PFSK-1 (cell line): ENCODE data around the gene TRPM2.

Experiments
- FOXP2 ChIP-seq: optimal IDR thresholded peaks from 2 replicates; pipeline ENCODE3; 2011; ENCODE audit warnings: borderline replicate concordance, control low read depth, inconsistent platforms; ENCODE audit not compliant: insufficient read depth; ENCODE audit errors: extremely low read length, extremely low read depth
- POLR2AphosphoS5 ChIP-seq: IDR thresholded peaks from 2 replicates; pipeline ENCODE4 v1.6.1; 2012; ENCODE audit warnings: low read depth, mild to moderate bottlenecking, control low read depth, low read length, moderate library complexity
- REST ChIP-seq, 2 experiments: IDR thresholded peaks; 2 replicates each; pipeline versions ENCODE4 v1.6.1 to v1.8.0; 2011 to 2012; ENCODE audit warnings: low read depth in 2 of 2, low read length in 2 of 2, control low read depth in 1 of 2, inconsistent platforms in 1 of 2, mild to moderate bottlenecking in 1 of 2, moderate library complexity in 1 of 2; ENCODE audit not compliant: insufficient read depth in 1 of 2
- SIN3A ChIP-seq: IDR thresholded peaks from 2 replicates; pipeline ENCODE4 v1.6.1; 2012; ENCODE audit warnings: mild to moderate bottlenecking, low read length, moderate library complexity, borderline replicate concordance; ENCODE audit not compliant: insufficient read depth
- TAF1 ChIP-seq: IDR thresholded peaks from 2 replicates; pipeline ENCODE4 v1.6.1; 2012; ENCODE audit warnings: low read length, control low read depth, borderline replicate concordance; ENCODE audit not compliant: insufficient read depth

The TRPM2 gene

GRCh38 chr21:44391345-44392091 lies 38.1 kb downstream of the TRPM2 start:
- TF ChIP-seq POLR2AphosphoS5 (no peak), TAF1 (no peak), REST (IDR thresholded peaks at IDR 0.05; ENCODE audit: insufficient read depth in 1 of 2, low read depth in 2 of 2, low read length in 2 of 2) (no peak), FOXP2 (no peak), SIN3A (no peak)

GRCh38 chr21:44392185-44392584 lies 38.8 kb downstream of the TRPM2 start:
- TF ChIP-seq POLR2AphosphoS5 (no peak), FOXP2 (no peak), SIN3A (no peak), REST (IDR thresholded peaks at IDR 0.05; ENCODE audit: insufficient read depth in 1 of 2, low read depth in 2 of 2, low read length in 2 of 2) (no peak), TAF1 (no peak)

- TF ChIP-seq TAF1 (no peak), POLR2AphosphoS5 (no peak), FOXP2 (no peak), REST (IDR thresholded peaks at IDR 0.05; ENCODE audit: insufficient read depth in 1 of 2, low read depth in 2 of 2, low read length in 2 of 2) (no peak), SIN3A (no peak)
Measured at GRCh38 chr21:44392916-44393315, 39.5 kb downstream of the TRPM2 start.

GRCh38 chr21:44394733-44395132 lies 41.3 kb downstream of the TRPM2 start:
- TF ChIP-seq REST (IDR thresholded peaks at IDR 0.05; ENCODE audit: insufficient read depth in 1 of 2, low read depth in 2 of 2, low read length in 2 of 2) (no peak), FOXP2 (no peak), TAF1 (no peak), SIN3A (no peak), POLR2AphosphoS5 (no peak)

- TF ChIP-seq TAF1 (no peak), POLR2AphosphoS5 (no peak), FOXP2 (no peak), SIN3A (no peak), REST (IDR thresholded peaks at IDR 0.05; ENCODE audit: insufficient read depth in 1 of 2, low read depth in 2 of 2, low read length in 2 of 2) (no peak)
Measured at GRCh38 chr21:44395260-44395659, 41.8 kb downstream of the TRPM2 start.
